Muscle layer of colon (tissue), 2 donors: ENCODE measurements around the gene CAPS.
A peak's percentile ranks its signal among the peaks of the same experiment; 100 is the strongest.

ENCODE experiments used
- H3K27ac ChIP-seq: one replicate; pipeline ENCODE4 v1.7.0; 2013; ENCODE audit warnings: low read depth, mild to moderate bottlenecking, low read length, moderate library complexity
- H3K27me3 ChIP-seq, 2 donors: one replicate each; pipeline ENCODE4 v1.7.0; 2013; ENCODE audit warnings: low read length in 2 of 2, mild to moderate bottlenecking in 2 of 2; ENCODE audit not compliant: insufficient read depth in 2 of 2, control insufficient read depth in 1 of 2
- H3K36me3 ChIP-seq: one replicate; pipeline ENCODE4 v1.7.0; 2013; ENCODE audit warnings: mild to moderate bottlenecking, low read length; ENCODE audit not compliant: insufficient read depth
- H3K4me1 ChIP-seq: one replicate; pipeline ENCODE4 v1.7.0; 2013; ENCODE audit warnings: mild to moderate bottlenecking, low read length; ENCODE audit not compliant: insufficient read depth
- H3K4me3 ChIP-seq, 2 donors: one replicate each; pipeline ENCODE4 v1.7.0; 2013; ENCODE audit warnings: low read length in 2 of 2, low read depth in 1 of 2, mild to moderate bottlenecking in 1 of 2, moderate library complexity in 1 of 2
- H3K9ac ChIP-seq: one replicate; pipeline ENCODE4 v1.7.0; 2013; ENCODE audit warnings: low read length
- H3K9me3 ChIP-seq: one replicate; pipeline ENCODE4 v1.7.0; 2013; ENCODE audit warnings: mild to moderate bottlenecking, low read length
- donor health status: abdominal sarcoma.
- donor health status: Adenocarcinoma of cecum.

The CAPS gene

GRCh38 chr19:5943045-5943444, 29.0 kb downstream of the CAPS start:
- H3K9me3 ChIP-seq, result no peaks in the 10 kb centered on the region

GRCh38 chr19:5943623-5944022, 29.6 kb downstream of the CAPS start:
- Histone ChIP-seq H3K27me3 (no peaks in the 10 kb centered on the region), H3K36me3 (peaks cover 25% of the 10 kb centered on the region), H3K27ac (peak overlapping the region; percentile 75)

More at GRCh38 chr19:5943045-5943444, 29.0 kb downstream of the CAPS start:
- no peaks in the 10 kb centered on the region for H3K27me3 ChIP-seq
- no peak overlapping the region for H3K4me3 ChIP-seq
- peaks cover 57% of the 10 kb centered on the region for H3K4me1 ChIP-seq
- peaks cover 25% of the 10 kb centered on the region for H3K36me3 ChIP-seq
- H3K9ac ChIP-seq, result no peak overlapping the region
- H3K27ac ChIP-seq, result peak overlapping the region; percentile 75

GRCh38 chr19:5947435-5947834, 33.4 kb downstream of the CAPS start:
- H3K4me1 ChIP-seq, result peaks cover 83% of the 10 kb centered on the region
- H3K9me3 ChIP-seq, result no peaks in the 10 kb centered on the region
- H3K27me3 ChIP-seq, result no peaks in the 10 kb centered on the region
- no peaks in the 10 kb centered on the region for H3K36me3 ChIP-seq
- no peak overlapping the region for H3K9ac ChIP-seq
- H3K4me3 ChIP-seq, result peak overlapping the region in 1 of 2 donors; percentile 9
- H3K27ac ChIP-seq, result peak overlapping the region; percentile 87

More at GRCh38 chr19:5943623-5944022, 29.6 kb downstream of the CAPS start:
- Histone ChIP-seq H3K9me3 (no peaks in the 10 kb centered on the region), H3K4me3 (no peak overlapping the region), H3K4me1 (peaks cover 60% of the 10 kb centered on the region), H3K9ac (no peak overlapping the region)

DNA sequence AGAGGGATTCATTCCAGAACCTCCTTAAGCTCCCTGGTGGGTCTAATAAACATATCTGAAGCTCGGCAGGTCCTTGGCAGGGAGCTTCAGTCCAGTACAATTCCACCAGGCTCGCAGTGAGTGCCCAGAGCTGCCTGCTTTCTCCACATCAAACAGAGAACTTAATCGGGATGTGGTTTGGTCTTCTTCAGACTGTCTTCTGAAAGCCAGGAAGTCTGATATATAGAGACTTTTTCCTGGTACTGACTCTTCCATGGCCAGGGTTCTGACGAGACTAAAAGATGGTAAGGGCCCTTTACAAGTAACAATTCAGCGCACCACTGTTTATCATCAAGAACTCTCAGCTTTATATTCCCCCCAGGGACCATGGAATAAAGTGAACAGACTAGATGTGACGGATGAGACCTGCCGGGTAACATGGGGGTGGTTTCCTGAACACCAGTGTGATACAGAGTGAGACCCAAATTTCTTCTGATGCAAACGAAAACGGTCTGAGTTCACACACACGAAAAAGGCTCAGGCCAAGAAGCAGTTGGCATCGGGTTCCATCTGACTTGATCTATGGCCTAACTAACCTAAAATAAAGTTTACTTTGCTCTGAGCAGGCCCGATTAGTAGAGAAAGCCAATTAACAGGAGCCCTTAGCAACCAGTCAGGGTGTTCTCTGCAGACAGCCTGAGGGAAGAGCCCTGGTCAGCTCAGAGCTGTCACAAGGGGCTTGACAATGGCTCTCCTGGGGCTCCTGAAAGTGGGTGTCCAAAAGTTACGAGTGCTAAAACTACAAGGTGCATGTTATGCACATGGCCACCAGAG, 34.9 kb downstream of the CAPS start:
- Histone ChIP-seq H3K9ac (no peak overlapping the region), H3K4me3 (peak overlapping the region; percentile 2 to 14), H3K9me3 (no peaks in the 10 kb centered on the region), H3K36me3 (no peaks in the 10 kb centered on the region), H3K4me1 (peaks cover 83% of the 10 kb centered on the region), H3K27ac (peak overlapping the region; percentile 87), H3K27me3 (no peaks in the 10 kb centered on the region)

DNA sequence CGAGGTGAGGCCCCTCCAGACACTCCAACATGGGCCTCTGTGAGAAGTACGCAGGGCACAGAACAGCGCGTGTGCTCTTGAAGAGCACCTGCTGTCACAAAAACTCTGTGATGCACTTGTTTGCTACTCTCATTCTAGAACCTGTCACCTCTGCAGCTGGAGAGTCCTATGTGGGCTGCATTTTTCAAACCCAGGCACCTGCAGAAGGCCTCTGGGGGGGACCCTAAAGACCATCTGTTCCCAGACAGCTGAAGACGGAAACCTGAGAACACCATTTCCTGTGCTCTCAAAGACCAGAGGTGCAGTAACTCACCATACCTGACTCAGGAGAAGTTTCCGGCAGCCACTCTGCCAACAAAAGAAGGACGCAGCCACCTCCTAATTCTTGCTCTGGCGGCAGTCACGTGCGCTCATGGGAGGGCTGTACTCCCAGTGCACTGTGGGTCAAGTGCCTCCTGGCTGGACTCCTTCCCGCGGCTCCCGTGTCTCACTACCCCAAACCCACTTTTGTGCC, 35.8 kb downstream of the CAPS start:
- Histone ChIP-seq H3K9me3 (no peaks in the 10 kb centered on the region), H3K27ac (peak overlapping the region; percentile 87), H3K4me3 (peak overlapping the region; percentile 2 to 14), H3K27me3 (no peaks in the 10 kb centered on the region), H3K4me1 (peaks cover 90% of the 10 kb centered on the region), H3K36me3 (no peaks in the 10 kb centered on the region), H3K9ac (no peak overlapping the region)

DNA sequence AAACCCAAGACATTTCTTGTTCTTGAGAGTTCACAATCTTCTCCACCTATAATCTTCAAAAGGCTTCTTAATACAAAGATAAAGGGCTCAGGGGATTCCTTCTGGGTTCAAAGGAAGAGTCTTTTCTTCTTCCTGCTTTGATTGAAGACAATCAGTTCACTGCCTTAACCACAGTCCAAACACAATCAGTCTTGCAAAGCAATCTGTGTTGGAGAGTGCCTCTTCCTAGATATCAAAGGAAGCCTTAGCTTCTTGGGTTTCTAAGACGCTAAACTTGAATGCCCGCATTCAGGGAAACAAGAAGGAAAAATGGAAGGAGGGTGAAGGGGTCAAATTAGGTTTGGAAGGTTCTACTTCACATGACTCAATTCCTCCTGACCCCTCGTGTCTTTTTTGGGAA, 36.7 kb downstream of the CAPS start:
- no peak overlapping the region for H3K9ac ChIP-seq
- H3K4me1 ChIP-seq, result peaks cover 98% of the 10 kb centered on the region
- H3K4me3 ChIP-seq, result no peak overlapping the region

DNA sequence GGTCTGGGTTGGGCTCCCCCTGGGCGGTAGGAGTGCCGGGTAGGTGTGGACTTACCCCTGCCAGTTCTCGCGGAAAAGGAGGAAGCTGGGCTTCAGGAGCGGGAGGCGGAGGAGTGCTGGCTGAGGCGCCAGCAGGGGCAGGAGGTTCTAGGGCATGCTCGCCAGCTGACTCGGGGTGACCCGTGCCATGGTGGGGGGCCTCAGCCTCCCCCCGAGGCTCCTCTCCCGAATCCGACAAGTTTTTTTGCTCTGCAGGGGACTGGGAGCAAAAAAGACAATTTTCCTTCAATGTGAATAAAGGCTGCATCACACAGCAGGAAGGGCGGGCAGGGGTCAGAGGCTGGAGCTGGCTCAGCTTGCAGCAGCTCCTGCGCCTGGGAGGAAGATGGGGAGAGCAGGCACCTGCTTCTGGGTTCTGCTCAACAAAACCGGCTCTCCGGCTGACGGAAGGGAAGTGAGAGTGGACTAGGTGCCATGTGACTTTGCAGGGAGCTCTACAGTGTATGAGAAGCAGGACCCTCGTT, 37.3 kb downstream of the CAPS start:
- no peaks in the 10 kb centered on the region for H3K9me3 ChIP-seq
- H3K36me3 ChIP-seq, result no peaks in the 10 kb centered on the region
- no peaks in the 10 kb centered on the region for H3K27me3 ChIP-seq
- no peak overlapping the region for H3K27ac ChIP-seq
- peak overlapping the region; percentile 12 for H3K4me3 ChIP-seq
- no peak overlapping the region for H3K9ac ChIP-seq
- H3K4me1 ChIP-seq, result peaks cover 97% of the 10 kb centered on the region

More for the DNA sequence above, 36.7 kb downstream of the CAPS start:
- no peaks in the 10 kb centered on the region for H3K9me3 ChIP-seq
- no peaks in the 10 kb centered on the region for H3K36me3 ChIP-seq
- no peak overlapping the region for H3K27ac ChIP-seq
- no peaks in the 10 kb centered on the region for H3K27me3 ChIP-seq

GRCh38 chr19:5952193-5953029, 38.4 kb downstream of the CAPS start:
- Histone ChIP-seq H3K9ac (peak overlapping the region; percentile 6), H3K4me3 (no peak overlapping the region), H3K4me1 (peaks cover 91% of the 10 kb centered on the region), H3K9me3 (no peaks in the 10 kb centered on the region), H3K36me3 (no peaks in the 10 kb centered on the region), H3K27ac (peak overlapping the region; percentile 94), H3K27me3 (no peaks in the 10 kb centered on the region)

GRCh38 chr19:5953030-5953589, 39.1 kb downstream of the CAPS start:
- Histone ChIP-seq H3K4me1 (peaks cover 84% of the 10 kb centered on the region), H3K27me3 (no peaks in the 10 kb centered on the region), H3K27ac (peak overlapping the region; percentile 94), H3K36me3 (no peaks in the 10 kb centered on the region), H3K9ac (peak overlapping the region; percentile 6), H3K4me3 (no peak overlapping the region), H3K9me3 (no peaks in the 10 kb centered on the region)

DNA sequence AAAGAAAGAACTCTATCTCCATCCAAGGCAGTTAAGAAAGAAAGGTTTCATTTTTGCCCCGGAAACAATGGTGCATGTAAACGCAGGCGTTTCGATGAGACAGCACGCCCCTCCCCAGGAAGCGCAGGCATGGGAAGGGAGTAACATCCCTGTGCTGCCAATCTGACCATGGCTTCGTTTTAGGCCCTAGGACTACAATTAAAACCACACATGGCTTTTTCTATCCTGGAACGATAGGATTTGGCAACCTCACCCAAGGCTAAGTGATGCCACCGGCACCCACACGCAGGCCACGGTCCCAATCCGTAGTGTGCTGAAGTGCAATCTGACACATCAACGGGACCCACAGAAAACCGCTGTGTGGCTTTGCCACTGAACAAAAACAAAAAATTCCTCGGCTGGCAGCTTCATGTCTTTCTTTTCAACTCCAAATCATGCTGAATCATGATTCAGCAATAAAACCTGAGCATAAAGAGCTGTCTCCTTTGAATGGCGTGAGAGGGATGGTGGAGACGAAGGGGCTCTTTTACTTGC, 39.7 kb downstream of the CAPS start:
- H3K36me3 ChIP-seq, result no peaks in the 10 kb centered on the region
- H3K27ac ChIP-seq, result peak overlapping the region; percentile 94
- peaks cover 77% of the 10 kb centered on the region for H3K4me1 ChIP-seq
- peak overlapping the region; percentile 6 for H3K9ac ChIP-seq
- H3K27me3 ChIP-seq, result no peaks in the 10 kb centered on the region
- no peaks in the 10 kb centered on the region for H3K9me3 ChIP-seq
- H3K4me3 ChIP-seq, result peak overlapping the region in 1 of 2 donors; percentile 30

- H3K9me3 ChIP-seq, result no peaks in the 10 kb centered on the region
- peaks cover 76% of the 10 kb centered on the region for H3K4me1 ChIP-seq
- no peaks in the 10 kb centered on the region for H3K27me3 ChIP-seq
- peak overlapping the region; percentile 94 for H3K27ac ChIP-seq
- H3K4me3 ChIP-seq, result peak overlapping the region in 1 of 2 donors; percentile 30
- H3K36me3 ChIP-seq, result no peaks in the 10 kb centered on the region
- peak overlapping the region; percentile 6 for H3K9ac ChIP-seq
These were observed 40.2 kb downstream of the CAPS start for GRCh38 chr19:5954293-5954692.
